Measurements from ENCODE around the gene RPL22.

The RPL22 gene

DNA sequence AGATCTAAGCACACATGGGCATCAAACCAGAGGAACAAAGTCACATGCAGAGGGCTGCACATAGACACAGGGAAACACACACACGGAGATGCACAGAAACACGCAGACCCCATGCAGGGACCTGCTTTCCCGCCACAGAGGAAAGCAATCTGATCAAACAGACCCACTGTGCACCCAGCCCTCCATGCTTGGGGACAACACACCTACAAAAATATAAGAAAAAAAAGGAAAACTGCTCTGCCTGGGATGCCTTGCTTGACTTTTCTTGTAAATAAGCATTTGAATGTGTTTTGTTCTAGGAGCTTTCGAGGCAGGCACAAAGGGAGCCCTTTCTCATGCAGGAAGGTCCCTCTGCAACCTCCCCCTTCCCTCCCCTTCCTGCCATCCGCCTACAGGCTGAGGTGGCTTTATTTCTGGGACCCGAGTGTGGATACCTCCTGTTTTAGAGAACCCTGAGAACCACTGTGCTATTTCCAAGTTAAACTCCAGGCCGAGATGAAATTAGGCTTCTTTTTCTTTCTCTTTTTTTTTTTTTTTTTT, 39.9 kb upstream of the RPL22 start:
- Histone ChIP-seq H2AFZ (ENCODE audit: low read depth) (no peak overlapping the region), H3K9ac (no peak overlapping the region), H3K79me2 (ENCODE audit: insufficient read depth, low read depth) (peaks cover 12% of the 10 kb centered on the region), H3K4me2 (no peak overlapping the region), H3K4me1 (ENCODE audit: low read depth, poor library complexity, severe bottlenecking) (peaks cover 6% of the 10 kb centered on the region), H4K20me1 (ENCODE audit: insufficient read depth) (no peaks in the 10 kb centered on the region), H3K27me3 (ENCODE audit: insufficient read depth, low read depth) (peaks cover 57% of the 10 kb centered on the region), H3K27ac (no peak overlapping the region), H3K4me3 (IDR thresholded peaks at IDR 0.05; ENCODE audit: insufficient read depth, low read depth, low read length) (no peak overlapping the region), H3K36me3 (ENCODE audit: insufficient read depth) (no peaks in the 10 kb centered on the region)
- TF ChIP-seq, protein P1, sequence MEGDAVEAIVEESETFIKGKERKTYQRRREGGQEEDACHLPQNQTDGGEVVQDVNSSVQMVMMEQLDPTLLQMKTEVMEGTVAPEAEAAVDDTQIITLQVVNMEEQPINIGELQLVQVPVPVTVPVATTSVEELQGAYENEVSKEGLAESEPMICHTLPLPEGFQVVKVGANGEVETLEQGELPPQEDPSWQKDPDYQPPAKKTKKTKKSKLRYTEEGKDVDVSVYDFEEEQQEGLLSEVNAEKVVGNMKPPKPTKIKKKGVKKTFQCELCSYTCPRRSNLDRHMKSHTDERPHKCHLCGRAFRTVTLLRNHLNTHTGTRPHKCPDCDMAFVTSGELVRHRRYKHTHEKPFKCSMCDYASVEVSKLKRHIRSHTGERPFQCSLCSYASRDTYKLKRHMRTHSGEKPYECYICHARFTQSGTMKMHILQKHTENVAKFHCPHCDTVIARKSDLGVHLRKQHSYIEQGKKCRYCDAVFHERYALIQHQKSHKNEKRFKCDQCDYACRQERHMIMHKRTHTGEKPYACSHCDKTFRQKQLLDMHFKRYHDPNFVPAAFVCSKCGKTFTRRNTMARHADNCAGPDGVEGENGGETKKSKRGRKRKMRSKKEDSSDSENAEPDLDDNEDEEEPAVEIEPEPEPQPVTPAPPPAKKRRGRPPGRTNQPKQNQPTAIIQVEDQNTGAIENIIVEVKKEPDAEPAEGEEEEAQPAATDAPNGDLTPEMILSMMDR (conservative IDR thresholded peaks at IDR 0.05; ENCODE audit: low read depth, low read length): no peak

DNA sequence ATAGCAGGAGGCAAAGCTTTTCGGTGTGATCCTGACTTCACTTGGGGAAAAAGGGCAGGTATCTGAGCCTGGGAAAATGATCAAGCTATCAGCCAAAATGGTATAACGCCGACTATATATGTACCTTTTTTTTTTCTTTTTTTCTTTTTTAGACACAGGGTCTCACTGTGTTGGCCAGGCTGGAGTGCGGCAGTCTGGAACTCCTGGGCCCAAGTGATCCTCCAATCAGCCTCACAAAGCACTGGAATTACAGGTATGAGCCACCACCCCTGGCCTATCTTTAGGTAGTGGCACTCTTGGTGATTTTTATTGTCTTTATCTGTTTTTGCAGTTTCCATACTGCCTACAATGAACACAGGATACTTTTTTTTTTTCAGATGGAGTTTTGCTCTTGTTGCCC, 37.7 kb upstream of the RPL22 start:
- Histone ChIP-seq H3K9ac (no peak overlapping the region), H3K4me1 (ENCODE audit: low read depth, poor library complexity, severe bottlenecking) (peaks cover 6% of the 10 kb centered on the region), H3K4me3 (IDR thresholded peaks at IDR 0.05; ENCODE audit: insufficient read depth, low read depth, low read length) (no peak overlapping the region), H2AFZ (ENCODE audit: low read depth) (no peak overlapping the region), H3K4me2 (no peak overlapping the region), H3K79me2 (ENCODE audit: insufficient read depth, low read depth) (peaks cover 22% of the 10 kb centered on the region), H3K27me3 (ENCODE audit: insufficient read depth, low read depth) (peaks cover 35% of the 10 kb centered on the region), H3K27ac (no peak overlapping the region), H4K20me1 (ENCODE audit: insufficient read depth) (no peaks in the 10 kb centered on the region), H3K36me3 (ENCODE audit: insufficient read depth) (peaks cover 5% of the 10 kb centered on the region; the same call in 1 of the 2 replicates)
- TF ChIP-seq, protein P1 (conservative IDR thresholded peaks at IDR 0.05; ENCODE audit: low read depth, low read length): no peak

DNA sequence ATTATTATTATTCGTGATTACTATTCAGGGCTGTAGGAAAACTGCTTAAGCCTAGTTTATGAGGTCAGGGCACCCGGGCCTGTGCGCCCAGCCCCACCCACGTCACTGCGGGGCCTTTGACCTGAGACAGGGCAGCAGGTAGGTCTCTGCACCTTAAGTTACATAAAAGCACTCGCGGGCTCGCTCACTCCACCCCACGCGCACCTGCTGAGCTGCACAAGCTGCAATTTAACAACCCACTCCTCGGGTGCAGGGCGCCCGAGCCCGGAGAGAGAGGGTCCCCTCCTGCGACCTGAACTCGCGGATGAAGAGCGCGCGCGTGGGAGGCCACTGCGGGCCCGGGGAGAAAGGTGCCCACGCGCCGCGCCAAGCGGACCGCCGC, 35.9 kb upstream of the RPL22 start:
- peaks cover 17% of the 10 kb centered on the region; the same call in 1 of the 2 replicates for H3K27me3 ChIP-seq (ENCODE audit: insufficient read depth, low read depth)
- peak overlapping the region; percentile 61 for H3K4me3 ChIP-seq (IDR thresholded peaks at IDR 0.05; ENCODE audit: insufficient read depth, low read depth, low read length)
- peaks cover 6% of the 10 kb centered on the region; the same call in 1 of the 2 replicates for H3K36me3 ChIP-seq (ENCODE audit: insufficient read depth)
- peak overlapping the region; percentile 83 for H3K9ac ChIP-seq
- peaks cover 6% of the 10 kb centered on the region for H3K4me1 ChIP-seq (ENCODE audit: low read depth, poor library complexity, severe bottlenecking)
- H4K20me1 ChIP-seq (ENCODE audit: insufficient read depth): no peaks in the 10 kb centered on the region
- H3K79me2 ChIP-seq (ENCODE audit: insufficient read depth, low read depth): peaks cover 22% of the 10 kb centered on the region
- H2AFZ ChIP-seq (ENCODE audit: low read depth): peak overlapping the region; percentile 44
- peak overlapping the region; percentile 36; the same call in 1 of the 2 replicates for H3K27ac ChIP-seq
- peak overlapping the region; percentile 89 for H3K4me2 ChIP-seq
- TF ChIP-seq, protein P1 (conservative IDR thresholded peaks at IDR 0.05; ENCODE audit: low read depth, low read length): no peak

DNA sequence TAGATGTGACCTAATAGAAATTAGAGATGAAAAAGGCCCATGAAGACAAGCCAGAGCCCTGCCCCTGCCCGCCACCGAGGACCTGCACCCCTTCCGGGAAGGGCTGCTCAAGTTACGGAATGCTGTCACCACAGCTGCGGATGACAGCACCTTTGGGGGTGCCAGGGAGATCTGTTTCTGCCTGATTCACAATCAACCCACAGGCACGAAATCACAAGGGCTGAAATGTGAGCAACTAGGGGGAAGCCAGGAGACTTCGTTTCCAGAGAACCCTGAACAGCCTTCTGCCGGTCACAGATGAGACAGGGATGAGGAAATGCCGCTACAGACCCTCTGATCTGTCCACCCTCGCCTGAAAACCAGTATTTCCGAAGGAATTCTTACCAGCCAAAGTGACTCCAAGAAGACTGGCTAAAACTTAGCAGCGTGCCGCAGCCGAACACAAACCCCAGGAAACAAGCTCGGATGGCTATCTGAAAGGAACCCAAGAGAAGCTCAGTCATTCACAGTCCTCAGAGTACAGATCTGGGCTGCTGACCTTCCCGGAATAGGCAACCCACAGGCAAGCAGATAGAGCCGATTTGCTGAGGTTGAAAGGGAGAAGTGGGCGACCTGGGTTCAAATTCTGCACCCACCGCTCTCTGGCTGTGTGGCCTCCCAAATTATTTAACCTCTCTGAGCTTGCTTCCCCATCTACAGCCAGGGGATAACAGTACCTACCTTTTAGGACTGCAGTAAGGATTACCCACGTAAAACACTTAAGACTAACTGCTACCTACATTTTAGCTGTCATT, 35.3 kb upstream of the RPL22 start:
- peaks cover 11% of the 10 kb centered on the region; the same call in 1 of the 2 replicates for H3K27me3 ChIP-seq (ENCODE audit: insufficient read depth, low read depth)
- H3K36me3 ChIP-seq (ENCODE audit: insufficient read depth): peaks cover 6% of the 10 kb centered on the region; the same call in 1 of the 2 replicates
- peak overlapping the region; percentile 36; the same call in 1 of the 2 replicates for H3K27ac ChIP-seq
- peak overlapping the region; percentile 44 for H2AFZ ChIP-seq (ENCODE audit: low read depth)
- peaks cover 22% of the 10 kb centered on the region for H3K79me2 ChIP-seq (ENCODE audit: insufficient read depth, low read depth)
- H3K4me2 ChIP-seq: peak overlapping the region; percentile 89
- TF ChIP-seq, protein P1 (conservative IDR thresholded peaks at IDR 0.05; ENCODE audit: low read depth, low read length): no peak
- H3K4me1 ChIP-seq (ENCODE audit: low read depth, poor library complexity, severe bottlenecking): peaks cover 6% of the 10 kb centered on the region
- H3K9ac ChIP-seq: peak overlapping the region; percentile 83
- no peaks in the 10 kb centered on the region for H4K20me1 ChIP-seq (ENCODE audit: insufficient read depth)
- peak overlapping the region; percentile 61 for H3K4me3 ChIP-seq (IDR thresholded peaks at IDR 0.05; ENCODE audit: insufficient read depth, low read depth, low read length)

All from KMS-11 (cell line).